Measurements from ENCODE around the gene QRSL1.
"Not testable (repeated sequence)": the region's sequence is repeated elsewhere in the genome, so short reads cannot be mapped to it uniquely, and the experiment has no call there.

The QRSL1 gene

GRCh38 chr6:106674541-106675229 is 45.3 kb downstream of the QRSL1 start:
- DNase-seq (ENCODE audit: low read depth in 1 of 2, low spot score in 1 of 2) = no peak

- DNase-seq (ENCODE audit: low read depth in 1 of 2, low spot score in 1 of 2) = no peak
Measured at GRCh38 chr6:106677282-106677681, 47.9 kb downstream of the QRSL1 start.

DNA sequence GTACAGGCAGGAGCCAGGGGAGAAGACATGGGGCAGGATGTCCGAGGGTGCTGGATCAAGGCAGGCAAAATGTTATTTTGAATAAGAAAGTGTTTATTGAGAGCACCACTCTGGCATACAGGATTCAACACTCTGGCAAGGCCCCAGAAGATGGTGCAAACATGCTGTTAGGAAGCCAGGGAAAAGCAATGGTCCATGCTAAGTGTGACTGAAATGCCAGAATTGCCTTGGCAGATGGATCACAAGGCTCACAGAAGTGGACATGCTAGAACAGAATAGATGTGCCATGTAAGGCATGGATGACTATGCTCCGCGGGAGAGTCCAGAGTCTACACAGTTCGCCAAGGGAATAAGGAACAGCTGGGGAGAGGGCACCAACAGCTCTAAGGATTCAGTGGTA is 54.6 kb downstream of the QRSL1 start:
- no peak for DNase-seq (ENCODE audit: low read depth in 1 of 2, low spot score in 1 of 2)

GRCh38 chr6:106685833-106686232 is 56.5 kb downstream of the QRSL1 start:
- DNase-seq (ENCODE audit: low read depth in 1 of 2, low spot score in 1 of 2) = no peak

GRCh38 chr6:106688177-106688951 is 59.0 kb downstream of the QRSL1 start:
- DNase-seq (ENCODE audit: low read depth in 1 of 2, low spot score in 1 of 2) = no peak

DNA sequence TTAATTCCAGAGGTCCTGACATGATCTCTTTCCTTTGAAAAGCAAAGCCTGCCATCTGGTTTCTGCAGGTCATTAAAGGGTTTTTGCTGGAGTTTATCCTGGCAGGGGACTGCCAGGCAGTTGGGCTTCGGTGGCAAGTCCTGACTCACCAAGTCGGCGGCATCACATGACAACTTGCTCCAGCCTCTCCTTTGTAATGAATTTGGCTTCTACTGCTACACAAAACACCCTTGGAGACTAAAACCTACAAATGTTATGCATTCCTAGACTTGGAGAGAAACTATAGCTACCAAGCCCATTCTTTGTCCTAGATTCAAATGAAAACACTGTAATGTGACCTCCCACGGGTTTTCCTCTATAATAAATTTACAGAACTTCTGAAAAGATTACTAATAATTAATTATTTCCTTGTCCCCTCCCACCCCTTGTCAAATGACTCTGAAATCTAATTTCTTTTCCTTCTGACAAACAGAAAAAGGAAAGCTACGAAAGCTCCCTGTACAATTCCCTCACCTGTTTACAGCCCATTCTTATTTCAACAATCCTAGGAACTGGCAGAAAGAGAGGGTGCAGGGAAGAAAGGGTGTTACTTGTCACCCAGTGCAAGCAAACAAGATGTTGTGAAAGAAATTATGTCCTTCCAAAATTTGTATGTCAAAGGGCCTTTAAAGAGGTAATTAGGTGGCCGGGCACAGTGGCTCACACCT is 62.9 kb downstream of the QRSL1 start:
- no peak for DNase-seq (ENCODE audit: low read depth in 1 of 2, low spot score in 1 of 2)

GRCh38 chr6:106692819-106693208 is 63.4 kb downstream of the QRSL1 start:
- DNase-seq (ENCODE audit: low read depth in 1 of 2, low spot score in 1 of 2) = no peak

DNA sequence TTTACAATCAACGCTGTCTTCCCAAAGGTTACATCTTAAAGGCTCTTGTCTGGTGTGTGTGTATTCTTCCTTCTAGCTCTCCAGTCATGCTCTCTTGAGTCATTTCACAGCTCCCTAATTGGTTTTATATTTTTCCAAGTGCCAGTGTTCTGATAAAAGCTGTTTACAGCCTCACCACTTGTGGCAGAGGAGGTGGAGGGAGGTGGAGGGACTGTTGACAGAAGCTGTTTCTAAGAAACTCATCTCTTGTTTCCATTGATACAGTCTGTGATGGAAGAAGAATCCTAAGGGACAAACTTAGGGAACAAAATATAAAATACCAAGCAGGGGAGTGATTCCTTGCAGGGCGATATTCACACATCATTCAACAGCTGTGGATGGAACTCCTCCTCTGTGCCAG is 64.0 kb downstream of the QRSL1 start:
- DNase-seq (ENCODE audit: low read depth in 1 of 2, low spot score in 1 of 2) = no peak

GRCh38 chr6:106694343-106694742 is 65.0 kb downstream of the QRSL1 start:
- DNase-seq (ENCODE audit: low read depth in 1 of 2, low spot score in 1 of 2) = no peak

GRCh38 chr6:106700581-106700980 is 71.2 kb downstream of the QRSL1 start:
- DNase-seq (ENCODE audit: low read depth in 1 of 2, low spot score in 1 of 2) = no peak

GRCh38 chr6:106701201-106701600 is 71.8 kb downstream of the QRSL1 start:
- not testable (repeated sequence) for DNase-seq (ENCODE audit: low read depth in 1 of 2, low spot score in 1 of 2)

DNA sequence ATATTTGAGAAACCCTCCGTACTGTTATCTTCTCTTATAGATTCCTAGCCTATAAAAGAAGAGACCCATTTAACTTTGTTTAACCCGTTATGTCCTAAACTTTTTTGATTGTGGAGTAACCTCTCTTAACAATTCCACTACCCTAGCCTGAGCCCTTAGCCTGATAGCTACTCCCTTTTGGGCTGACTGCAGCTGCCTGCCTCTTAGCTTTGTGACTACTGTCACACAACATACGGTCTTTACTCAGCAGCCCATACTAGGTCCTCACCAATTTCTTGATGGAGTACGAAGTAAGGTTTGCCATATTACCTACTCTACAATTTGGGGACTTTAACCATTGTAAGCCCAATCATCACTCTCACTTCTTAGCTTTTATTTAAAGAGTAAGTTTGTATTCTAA is 72.7 kb downstream of the QRSL1 start:
- DNase-seq (ENCODE audit: low read depth in 1 of 2, low spot score in 1 of 2) = no peak

DNA sequence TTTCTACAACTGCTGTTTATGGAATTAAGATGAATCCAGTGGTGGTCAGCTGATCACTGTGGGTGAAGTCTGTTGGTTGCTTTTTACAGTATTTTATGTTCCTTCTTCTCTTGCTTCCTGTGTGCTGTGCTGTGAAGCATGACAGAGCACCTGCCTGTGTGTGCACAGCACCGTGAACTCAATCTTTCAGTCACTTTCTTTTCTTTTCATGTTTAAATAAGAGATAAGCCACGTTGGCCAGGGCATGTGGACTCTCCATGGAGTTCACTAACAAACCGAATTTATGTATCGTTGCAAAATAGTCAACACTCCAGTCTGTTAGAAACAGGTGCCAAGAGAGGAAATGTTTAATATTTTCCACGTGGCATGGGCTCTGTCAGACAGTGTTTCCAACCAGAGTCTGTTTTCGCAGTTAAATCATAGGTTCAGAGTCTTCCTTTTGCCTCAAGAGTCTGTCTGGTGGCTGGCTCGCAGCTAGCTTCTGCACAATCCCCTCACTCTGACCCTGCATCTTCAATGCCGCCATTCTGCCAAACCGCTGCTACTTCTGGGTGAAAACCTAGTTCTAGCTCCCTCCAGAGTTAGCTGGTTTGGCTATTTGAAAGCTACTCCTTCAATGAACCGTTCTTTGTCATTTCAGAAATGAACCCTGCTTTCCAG is 73.2 kb downstream of the QRSL1 start:
- DNase-seq (ENCODE audit: low read depth in 1 of 2, low spot score in 1 of 2) = no peak

- no peak for DNase-seq (ENCODE audit: low read depth in 1 of 2, low spot score in 1 of 2)
Measured at GRCh38 chr6:106704327-106704726, 74.9 kb downstream of the QRSL1 start.

GRCh38 chr6:106705156-106705555 is 75.8 kb downstream of the QRSL1 start:
- no peak for DNase-seq (ENCODE audit: low read depth in 1 of 2, low spot score in 1 of 2)

- DNase-seq (ENCODE audit: low read depth in 1 of 2, low spot score in 1 of 2) = no peak
Measured at GRCh38 chr6:106710580-106710979, 81.2 kb downstream of the QRSL1 start.

DNA sequence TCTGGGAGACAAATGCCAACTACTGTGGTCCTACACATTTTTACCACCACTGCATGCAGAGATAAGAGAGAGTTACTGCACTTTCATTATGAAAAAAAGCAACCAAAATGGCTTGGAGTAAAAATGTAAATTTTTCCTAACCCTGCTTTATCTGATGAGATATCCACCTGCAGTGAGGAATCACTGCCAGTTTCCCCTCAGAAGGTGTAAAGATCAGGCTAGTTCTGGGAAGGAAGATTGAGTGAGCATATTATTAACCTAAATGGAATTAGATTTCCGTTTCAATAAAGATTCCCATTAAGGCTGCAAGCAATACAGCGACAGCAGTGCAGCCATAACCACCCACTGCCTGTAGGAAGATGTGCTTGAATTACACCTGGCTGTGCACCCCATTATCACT is 84.9 kb downstream of the QRSL1 start:
- no peak for DNase-seq (ENCODE audit: low read depth in 1 of 2, low spot score in 1 of 2)

DNA sequence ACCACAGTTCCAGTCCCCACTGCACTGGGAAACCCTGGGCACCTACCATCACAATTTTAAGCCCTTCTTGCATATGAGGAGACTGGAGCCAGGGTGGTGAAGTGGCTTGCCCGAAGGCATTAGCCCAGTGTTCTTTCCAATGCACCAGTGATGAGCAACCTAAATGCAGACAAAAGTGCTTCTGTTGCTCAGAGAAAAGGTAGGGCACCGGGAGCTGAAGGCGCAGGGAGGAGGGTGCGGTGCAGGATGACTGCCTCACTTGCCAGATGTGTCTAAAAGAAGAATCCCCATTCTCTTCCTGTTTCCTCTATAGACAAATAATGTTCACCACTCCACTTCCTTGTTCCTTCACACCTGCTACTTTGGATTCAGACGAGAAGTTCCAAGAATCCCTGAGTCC is 86.5 kb downstream of the QRSL1 start:
- DNase-seq (ENCODE audit: low read depth in 1 of 2, low spot score in 1 of 2) = no peak

- DNase-seq (ENCODE audit: low read depth in 1 of 2, low spot score in 1 of 2) = no peak
Measured at GRCh38 chr6:106716966-106717365, 87.6 kb downstream of the QRSL1 start.
